Fibroblast of the aortic adventitia (primary cell): ENCODE results near the gene ERO1B. TPM values are rescaled to one million over a fixed set of nuclear protein-coding genes. Genes with fewer than 3 reads are reported as not detected.
A peak's percentile ranks its signal among the peaks of the same experiment; 100 is the strongest.

ENCODE experiments used
- DNase-seq: peaks from one replicate; pipeline ENCODE4 v3.0.0-alpha.2; 2010; ENCODE audit warnings: low read depth
- H3K4me3 ChIP-seq: 2 replicates; pipeline ENCODE4 v1.5.1; 2011; ENCODE audit warnings: low read depth, mild to moderate bottlenecking, control low read depth, low read length, moderate library complexity
- small RNA-seq: library from RNA; depleted of rRNA; stranded (forward); fragments of <200 nt; gene quantifications from one replicate; pipeline ENCODE3, GENCODE V24; 2012
- total RNA-seq: library from RNA; depleted of rRNA; stranded (reverse); fragments of >200 nt; gene quantifications from 2 replicates; pipeline ENCODE4 v1.2.3, GENCODE V29; 2012; ENCODE audit warnings: low replicate concordance
- TF ChIP-seq, protein P1 (sequence below): IDR thresholded peaks from 2 replicates; pipeline ENCODE4 v1.5.1; 2011; ENCODE audit warnings: mild to moderate bottlenecking, low read length, control low read depth, inconsistent platforms; ENCODE audit not compliant: insufficient read depth

ERO1B gene
- total RNA-seq, 1 donor = 1.4 TPM

GRCh38 chr1:236172041-236172579, 109.6 kb downstream of the ERO1B start:
- TF ChIP-seq, protein P1, sequence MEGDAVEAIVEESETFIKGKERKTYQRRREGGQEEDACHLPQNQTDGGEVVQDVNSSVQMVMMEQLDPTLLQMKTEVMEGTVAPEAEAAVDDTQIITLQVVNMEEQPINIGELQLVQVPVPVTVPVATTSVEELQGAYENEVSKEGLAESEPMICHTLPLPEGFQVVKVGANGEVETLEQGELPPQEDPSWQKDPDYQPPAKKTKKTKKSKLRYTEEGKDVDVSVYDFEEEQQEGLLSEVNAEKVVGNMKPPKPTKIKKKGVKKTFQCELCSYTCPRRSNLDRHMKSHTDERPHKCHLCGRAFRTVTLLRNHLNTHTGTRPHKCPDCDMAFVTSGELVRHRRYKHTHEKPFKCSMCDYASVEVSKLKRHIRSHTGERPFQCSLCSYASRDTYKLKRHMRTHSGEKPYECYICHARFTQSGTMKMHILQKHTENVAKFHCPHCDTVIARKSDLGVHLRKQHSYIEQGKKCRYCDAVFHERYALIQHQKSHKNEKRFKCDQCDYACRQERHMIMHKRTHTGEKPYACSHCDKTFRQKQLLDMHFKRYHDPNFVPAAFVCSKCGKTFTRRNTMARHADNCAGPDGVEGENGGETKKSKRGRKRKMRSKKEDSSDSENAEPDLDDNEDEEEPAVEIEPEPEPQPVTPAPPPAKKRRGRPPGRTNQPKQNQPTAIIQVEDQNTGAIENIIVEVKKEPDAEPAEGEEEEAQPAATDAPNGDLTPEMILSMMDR = no peak
- no peak overlapping the region for H3K4me3 ChIP-seq
- peak; percentile 21 for DNase-seq

GRCh38 chr1:236168716-236169429, 112.9 kb downstream of the ERO1B start:
- peak; percentile 20 for DNase-seq
- H3K4me3 ChIP-seq = no peak overlapping the region
- TF ChIP-seq, protein P1 = no peak

DNA sequence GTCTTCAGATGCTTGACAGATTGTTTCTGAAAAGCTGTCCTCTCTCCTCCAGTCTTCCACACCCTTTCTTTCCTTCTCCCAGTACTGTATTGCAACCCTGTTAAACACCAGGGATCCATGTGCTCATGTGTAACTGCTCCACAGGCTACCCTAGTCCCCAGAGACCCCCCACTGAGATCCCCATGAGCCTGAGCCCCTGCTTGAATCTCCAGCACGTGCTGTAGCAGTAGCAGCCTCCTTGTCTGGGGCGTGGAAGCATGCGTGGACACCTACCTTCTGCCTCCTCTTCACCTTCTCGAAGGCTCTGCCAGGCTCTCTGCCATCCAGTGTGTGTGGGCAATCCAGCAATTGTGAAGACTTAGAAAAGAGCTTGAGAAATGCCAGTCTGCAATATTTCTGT, 114.2 kb downstream of the ERO1B start:
- no peak for DNase-seq
- TF ChIP-seq, protein P1 = no peak
- H3K4me3 ChIP-seq = no peak overlapping the region

DNA sequence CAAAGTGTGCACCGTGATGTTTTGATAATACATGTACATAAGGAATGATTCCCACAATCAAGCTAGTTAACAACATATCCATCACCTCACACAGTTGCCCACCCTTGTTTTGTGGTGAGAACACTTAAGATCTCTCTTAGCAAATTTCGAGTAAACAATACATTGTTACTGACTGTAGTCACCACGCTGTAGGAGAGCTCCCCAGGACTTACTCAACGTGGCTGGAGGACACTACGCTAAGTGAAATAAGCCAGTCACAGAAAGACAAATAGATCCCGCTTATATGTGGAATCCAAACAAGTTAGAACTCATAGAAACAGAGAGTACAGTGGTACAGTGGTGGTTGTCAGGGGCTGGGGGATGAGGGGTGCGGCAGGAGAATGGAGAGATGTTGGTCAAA, 114.6 kb downstream of the ERO1B start:
- H3K4me3 ChIP-seq = no peak overlapping the region
- TF ChIP-seq, protein P1 = no peak
- no peak for DNase-seq

- DNase-seq = no peak
- TF ChIP-seq, protein P1 = no peak
- no peak overlapping the region for H3K4me3 ChIP-seq
Observed at GRCh38 chr1:236166041-236166440, 115.7 kb downstream of the ERO1B start.

Small RNAs within 50 kb of the gene (small RNA-seq; reads per million reads assigned to genes)
- 107 reads per million, percentile 98 among the genes with 10 or more reads in this experiment for gene RNU2-70P

Other genes starting within 250 kb of the ERO1B start
- 26.7 and 68.1 TPM in 2 replicates for gene NID1, start 216.9 kb downstream of the ERO1B start, total RNA-seq
- gene GPR137B, start 139.4 kb downstream of the ERO1B start, total RNA-seq = 6.8 and 14.9 TPM in 2 replicates
- not detected in 2 replicates for gene EDARADD, start 112.3 kb upstream of the ERO1B start, total RNA-seq
- gene LGALS8, start 242.0 kb upstream of the ERO1B start, total RNA-seq = 58.4 and 64.8 TPM in 2 replicates